Neutrophil (primary cell): ENCODE results near the gene PKD1.

Source experiments
- H3K27ac ChIP-seq: fragments of 200-600 bp; sonication (generic); 2 replicates; pipeline ENCODE4 v1.5.1; 2016; ENCODE audit warnings: mild to moderate bottlenecking, moderate library complexity
- H3K27me3 ChIP-seq: fragments of 200-600 bp; sonication (generic); 2 replicates; pipeline ENCODE4 v1.6.0; 2016; ENCODE audit warnings: mild to moderate bottlenecking
- H3K36me3 ChIP-seq: fragments of 200-600 bp; sonication (generic); 2 replicates; pipeline ENCODE4 v1.5.1; 2017
- H3K4me1 ChIP-seq, 2 experiments: fragments of 200-600 bp in 1 of 2; sonication (generic) in 1 of 2; 1 replicate in 1 of 2; 2 replicates in 1 of 2; pipeline versions ENCODE4 v1.5.1 to v1.6.1; 2013 to 2016; ENCODE audit warnings: low read depth in 1 of 2, low read length in 1 of 2, mild to moderate bottlenecking in 1 of 2, moderate library complexity in 1 of 2; ENCODE audit not compliant: control insufficient read depth in 1 of 2, insufficient read depth in 1 of 2
- H3K4me3 ChIP-seq, 2 experiments: fragments of 200-600 bp in 1 of 2; sonication (generic) in 1 of 2; 1 replicate in 1 of 2; 2 replicates in 1 of 2; pipeline ENCODE4 v1.5.1; 2013 to 2016; ENCODE audit warnings: low read depth in 1 of 2, low read length in 1 of 2, mild to moderate bottlenecking in 1 of 2, moderate library complexity in 1 of 2
- H3K9me3 ChIP-seq: fragments of 200-600 bp; sonication (generic); 2 replicates; pipeline ENCODE4 v1.5.1; 2016
- TF ChIP-seq, protein P1 (sequence below): fragments of 200-600 bp; sonication (generic); IDR thresholded peaks from 2 replicates; pipeline ENCODE4 v1.5.1; 2016; ENCODE audit warnings: antibody characterized with exemption

The PKD1 gene

DNA sequence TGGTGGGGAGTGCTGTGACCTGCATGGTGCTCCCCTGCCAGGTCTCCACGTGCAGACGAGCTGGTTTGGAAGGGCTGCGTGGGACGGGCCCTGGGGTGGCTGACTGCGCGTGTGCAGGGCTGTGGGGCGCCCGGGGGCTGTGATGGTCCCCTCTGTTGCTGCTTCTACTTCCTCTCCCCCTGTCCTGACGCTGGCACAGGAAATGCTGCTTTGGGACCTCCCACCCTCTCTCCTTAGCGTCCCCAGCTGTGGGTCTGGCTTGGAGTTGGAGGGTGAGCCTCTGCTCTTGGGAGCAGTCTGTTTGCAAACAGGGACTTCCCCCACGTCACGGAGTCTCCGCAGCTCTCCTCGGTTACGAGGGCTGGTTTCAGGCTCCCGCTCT, 52.7 kb downstream of the PKD1 start:
- H3K36me3 ChIP-seq: peaks cover 100% of the 10 kb centered on the region
- no peaks in the 10 kb centered on the region for H3K9me3 ChIP-seq
- H3K4me1 ChIP-seq: no peaks in the 10 kb centered on the region

DNA sequence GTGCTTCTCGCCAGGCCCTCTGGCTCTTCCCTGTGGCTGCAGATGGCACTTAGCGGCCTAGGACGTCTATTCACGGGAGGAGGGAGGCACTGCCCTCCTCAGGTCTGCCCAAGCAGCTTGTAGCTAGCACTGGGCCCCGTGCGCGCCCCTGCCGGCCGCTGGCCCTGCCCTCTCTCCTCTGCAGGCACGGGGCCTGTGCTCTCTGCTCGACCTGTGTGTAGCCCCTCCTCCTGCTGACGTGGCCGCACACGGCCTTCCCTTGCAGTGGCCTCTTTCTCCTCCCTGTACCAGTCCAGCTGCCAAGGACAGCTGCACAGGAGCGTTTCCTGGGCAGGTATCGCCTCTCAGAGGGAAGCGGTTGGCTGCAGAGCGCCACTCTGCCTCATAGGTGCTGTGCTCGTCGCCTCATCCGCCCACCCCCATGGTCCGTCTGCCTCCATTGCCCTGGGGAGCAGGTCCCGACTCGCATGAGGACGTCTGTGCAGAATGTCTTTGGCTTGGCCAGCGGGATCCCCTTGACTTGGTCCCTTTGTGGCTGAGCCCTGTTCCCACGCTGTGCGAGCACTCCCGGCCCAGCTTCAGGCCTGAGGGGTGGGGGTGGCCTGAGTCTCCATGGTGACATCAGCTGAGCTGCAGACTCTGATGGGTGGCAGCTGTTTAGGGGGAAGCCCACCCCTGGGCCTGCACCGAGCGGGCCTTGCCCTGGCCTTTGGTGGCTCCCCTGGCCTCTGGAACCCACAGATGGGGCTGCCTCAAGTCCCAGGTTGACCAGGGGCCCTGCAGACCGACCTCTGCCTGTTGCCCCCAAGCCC, 53.3 kb downstream of the PKD1 start:
- H3K27me3 ChIP-seq: no peaks in the 10 kb centered on the region
- H3K36me3 ChIP-seq: peaks cover 100% of the 10 kb centered on the region
- H3K9me3 ChIP-seq: no peaks in the 10 kb centered on the region
- TF ChIP-seq, protein P1, sequence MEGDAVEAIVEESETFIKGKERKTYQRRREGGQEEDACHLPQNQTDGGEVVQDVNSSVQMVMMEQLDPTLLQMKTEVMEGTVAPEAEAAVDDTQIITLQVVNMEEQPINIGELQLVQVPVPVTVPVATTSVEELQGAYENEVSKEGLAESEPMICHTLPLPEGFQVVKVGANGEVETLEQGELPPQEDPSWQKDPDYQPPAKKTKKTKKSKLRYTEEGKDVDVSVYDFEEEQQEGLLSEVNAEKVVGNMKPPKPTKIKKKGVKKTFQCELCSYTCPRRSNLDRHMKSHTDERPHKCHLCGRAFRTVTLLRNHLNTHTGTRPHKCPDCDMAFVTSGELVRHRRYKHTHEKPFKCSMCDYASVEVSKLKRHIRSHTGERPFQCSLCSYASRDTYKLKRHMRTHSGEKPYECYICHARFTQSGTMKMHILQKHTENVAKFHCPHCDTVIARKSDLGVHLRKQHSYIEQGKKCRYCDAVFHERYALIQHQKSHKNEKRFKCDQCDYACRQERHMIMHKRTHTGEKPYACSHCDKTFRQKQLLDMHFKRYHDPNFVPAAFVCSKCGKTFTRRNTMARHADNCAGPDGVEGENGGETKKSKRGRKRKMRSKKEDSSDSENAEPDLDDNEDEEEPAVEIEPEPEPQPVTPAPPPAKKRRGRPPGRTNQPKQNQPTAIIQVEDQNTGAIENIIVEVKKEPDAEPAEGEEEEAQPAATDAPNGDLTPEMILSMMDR: no peak
- H3K4me3 ChIP-seq: no peak overlapping the region
- no peak overlapping the region for H3K27ac ChIP-seq
- H3K4me1 ChIP-seq: no peaks in the 10 kb centered on the region

More for the DNA sequence above, 52.7 kb downstream of the PKD1 start:
- TF ChIP-seq, protein P1: no peak
- Histone ChIP-seq H3K27me3 (no peaks in the 10 kb centered on the region), H3K4me3 (no peak overlapping the region), H3K27ac (no peak overlapping the region)

DNA sequence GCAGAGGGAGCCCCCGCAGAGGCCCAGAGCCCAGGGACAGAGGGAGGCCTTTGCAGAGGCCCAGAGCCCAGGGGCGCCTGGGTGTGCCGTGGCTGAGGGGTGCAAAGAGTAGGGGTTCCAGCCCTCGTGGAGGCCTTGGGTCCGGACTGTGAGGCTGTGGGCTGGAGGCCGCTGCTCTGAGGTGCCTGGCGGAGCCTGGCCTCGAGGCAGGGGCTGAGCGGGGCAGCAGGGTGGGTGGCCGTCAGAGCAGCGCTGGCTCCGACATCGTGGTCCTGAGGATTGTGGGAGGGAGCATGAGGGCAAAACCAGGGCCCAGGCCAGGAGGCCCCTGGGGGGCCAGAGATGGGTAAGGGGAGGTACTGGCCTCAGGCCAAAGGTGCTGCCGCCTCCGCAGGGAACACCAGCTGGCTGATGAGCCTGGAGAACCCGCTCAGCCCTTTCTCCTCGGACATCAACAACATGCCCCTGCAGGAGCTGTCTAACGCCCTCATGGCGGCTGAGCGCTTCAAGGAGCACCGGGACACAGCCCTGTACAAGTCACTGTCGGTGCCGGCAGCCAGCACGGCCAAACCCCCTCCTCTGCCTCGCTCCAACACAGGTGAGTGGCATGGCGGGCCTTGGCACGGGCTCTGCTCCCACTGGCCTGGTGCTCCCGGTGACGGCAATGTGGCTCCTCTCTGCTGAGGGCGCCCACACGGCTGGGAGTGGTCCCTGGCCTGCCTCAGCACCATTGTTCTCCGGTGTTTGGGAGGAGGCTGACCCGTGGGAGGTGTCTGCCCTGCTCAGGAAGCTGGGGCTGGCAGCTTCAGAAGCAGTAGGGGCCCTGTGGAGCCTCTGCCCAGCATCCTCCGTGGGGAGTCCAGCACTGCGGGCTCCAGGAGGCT, 54.3 kb downstream of the PKD1 start:
- no peak overlapping the region for H3K27ac ChIP-seq
- no peak overlapping the region for H3K4me3 ChIP-seq
- peaks cover 100% of the 10 kb centered on the region for H3K36me3 ChIP-seq
- no peaks in the 10 kb centered on the region for H3K4me1 ChIP-seq
- H3K27me3 ChIP-seq: no peaks in the 10 kb centered on the region
- TF ChIP-seq, protein P1: no peak
- no peaks in the 10 kb centered on the region for H3K9me3 ChIP-seq

DNA sequence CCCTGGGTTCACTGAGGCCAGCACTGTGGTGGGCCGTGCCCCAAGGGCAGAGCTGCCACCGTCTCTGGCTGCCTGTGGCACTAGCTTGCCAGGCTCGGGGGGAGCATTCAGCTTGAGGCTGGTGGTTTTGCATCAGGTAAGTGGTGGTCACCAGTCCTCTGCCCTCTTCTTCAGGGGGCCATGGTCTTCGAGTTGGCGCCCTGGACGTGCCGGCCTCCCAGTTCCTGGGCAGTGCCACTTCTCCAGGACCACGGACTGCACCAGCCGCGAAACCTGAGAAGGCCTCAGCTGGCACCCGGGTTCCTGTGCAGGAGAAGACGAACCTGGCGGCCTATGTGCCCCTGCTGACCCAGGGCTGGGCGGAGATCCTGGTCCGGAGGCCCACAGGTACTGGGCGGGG, 55.7 kb downstream of the PKD1 start:
- no peaks in the 10 kb centered on the region for H3K9me3 ChIP-seq
- H3K27me3 ChIP-seq: no peaks in the 10 kb centered on the region
- H3K4me3 ChIP-seq: no peak overlapping the region
- TF ChIP-seq, protein P1: no peak
- H3K36me3 ChIP-seq: peaks cover 99% of the 10 kb centered on the region
- no peaks in the 10 kb centered on the region for H3K4me1 ChIP-seq
- no peak overlapping the region for H3K27ac ChIP-seq

DNA sequence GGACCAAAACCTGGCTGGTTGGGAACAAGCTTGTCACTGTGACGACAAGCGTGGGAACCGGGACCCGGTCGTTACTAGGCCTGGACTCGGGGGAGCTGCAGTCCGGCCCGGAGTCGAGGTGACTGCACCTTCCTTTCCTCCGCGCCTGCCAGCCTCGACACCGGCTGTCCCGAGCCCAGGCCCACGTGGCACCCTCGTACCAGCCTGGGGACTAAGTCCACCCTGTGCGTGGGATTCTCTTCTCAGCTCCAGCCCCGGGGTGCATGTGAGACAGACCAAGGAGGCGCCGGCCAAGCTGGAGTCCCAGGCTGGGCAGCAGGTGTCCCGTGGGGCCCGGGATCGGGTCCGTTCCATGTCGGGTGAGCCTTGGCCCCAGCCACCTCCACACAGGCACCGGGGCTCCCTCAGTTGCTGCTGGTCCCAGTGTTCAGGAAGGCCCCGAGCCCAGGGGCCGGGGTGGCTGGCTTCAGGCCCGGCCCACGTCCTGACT, 56.3 kb downstream of the PKD1 start:
- TF ChIP-seq, protein P1: no peak
- H3K27me3 ChIP-seq: no peaks in the 10 kb centered on the region
- no peak overlapping the region for H3K4me3 ChIP-seq
- H3K4me1 ChIP-seq: no peaks in the 10 kb centered on the region
- H3K27ac ChIP-seq: no peak overlapping the region
- H3K36me3 ChIP-seq: peaks cover 99% of the 10 kb centered on the region
- H3K9me3 ChIP-seq: no peaks in the 10 kb centered on the region
